Stomach (tissue), 9 donors: ENCODE results near the gene CCDC74A. TPM values are rescaled to one million over a fixed set of nuclear protein-coding genes. Genes with fewer than 3 reads are reported as not detected.
"Not testable (repeated sequence)": the region's sequence is repeated elsewhere in the genome, so short reads cannot be mapped to it uniquely, and the experiment has no call there.

Experiments
- DNase-seq, 2 donors: peaks; one replicate each; pipeline versions ENCODE4 v3.0.0 to v3.0.0-alpha.2; 2013 to 2019
- H3K27ac ChIP-seq, 5 donors: fragments of 200-600 bp in 4 of 5; sonication (generic) in 4 of 5; one replicate each; pipeline ENCODE4 v1.5.1; 2013 to 2019; ENCODE audit warnings: mild to moderate bottlenecking in 1 of 5, moderate library complexity in 1 of 5
- H3K27me3 ChIP-seq, 3 donors: fragments of 200-600 bp; sonication (generic); one replicate each; pipeline ENCODE4 v1.5.1; 2017 to 2019; ENCODE audit warnings: mixed run types in 1 of 3
- H3K36me3 ChIP-seq, 4 donors: fragments of 200-600 bp; sonication (generic); 1 replicate in 3 of 4; 2 replicates in 1 of 4; pipeline ENCODE4 v1.5.1; 2016 to 2019
- H3K4me1 ChIP-seq, 4 donors: fragments of 200-600 bp; sonication (generic); one replicate each; pipeline ENCODE4 v1.5.1; 2016 to 2019
- H3K4me3 ChIP-seq, 4 donors: fragments of 200-600 bp; sonication (generic) in 3 of 4; one replicate each; pipeline ENCODE4 v1.5.1; 2016 to 2019; ENCODE audit warnings: mild to moderate bottlenecking in 1 of 4
- H3K9me3 ChIP-seq, 4 donors: fragments of 200-600 bp; sonication (generic); one replicate each; pipeline ENCODE4 v1.5.1; 2016 to 2019
- CTCF ChIP-seq, 7 experiments: fragments of 450-650 bp in 4 of 7; fragments of 200-600 bp in 3 of 7; sonication (generic) in 3 of 7; IDR thresholded peaks; one replicate each; pipeline ENCODE4 v1.5.1; 2016 to 2019; ENCODE audit warnings: antibody characterized with exemption in 7 of 7, control low read depth in 2 of 7, mild to moderate bottlenecking in 1 of 7
- EP300 ChIP-seq: sonication (generic); formaldehyde crosslinking; IDR thresholded peaks from one replicate; pipeline ENCODE4 v1.6.1; 2017; ENCODE audit warnings: antibody characterized with exemption
- POLR2A ChIP-seq, 4 donors: fragments of 450-650 bp; IDR thresholded peaks; one replicate each; pipeline ENCODE4 v1.6.1; 2016; ENCODE audit warnings: antibody characterized with exemption in 4 of 4, control low read depth in 2 of 4, mild to moderate bottlenecking in 1 of 4, moderate library complexity in 1 of 4
- POLR2AphosphoS5 ChIP-seq, 3 donors: sonication (generic); formaldehyde crosslinking; IDR thresholded peaks; one replicate each; pipeline ENCODE4 v1.6.1; 2016; ENCODE audit warnings: antibody characterized with exemption in 3 of 3
- WGBS, 5 donors: extraction: QIAGEN DNeasy Blood & Tissue Kit in 3 of 5; methylation state at CpG; one replicate each; pipeline versions ENCODE4 v1.1.5 to v1.1.7; 2013 to 2018; 5-methylcytosine and 5-hydroxymethylcytosine counted together
- intact Hi-C: fragments of 100-400 bp; cut with DNase I; formaldehyde crosslinking; loops from one replicate; pipeline ENCODE4 v1.15.1; 2023; ENCODE audit warnings: low total_unique reads
- polyA plus RNA-seq, 3 donors: library from polyadenylated mRNA; stranded (reverse); fragments of 200-250 nt; gene quantifications; one replicate each; pipeline ENCODE4 v1.2.3, GENCODE V29; 2013
- total RNA-seq, 5 donors: library from RNA; depleted of rRNA; stranded (reverse); fragments of >200 nt; gene quantifications; one replicate each; pipeline versions ENCODE4 v1.1.0 to v1.2.3, GENCODE V29; 2014 to 2016
- donor health status: healthy with polysubstance abuse.
- donor health status: Bipolar disorder and iron deficiency.
- donor health status: healthy.

CCDC74A gene
- total and polyA plus RNA-seq, 8 donors = 0.45 to 7.3 (median 3.7) TPM; not detected in 1

- WGBS, 5 donors = 81 to 82% (median 81%) methylated on average over 13 to 14 of the region's 14 CpGs
- Histone ChIP-seq H3K27ac (no peak overlapping the region), H3K9me3 (no peaks in the 10 kb centered on the region), H3K4me1 (peaks cover 7 to 28% (median 19%) of the 10 kb centered on the region in 4 donors), H3K27me3 (no peaks in the 10 kb centered on the region), H3K36me3 (peaks cover 0 to 16% (median 9%) of the 10 kb centered on the region in 4 donors), H3K4me3 (no peak overlapping the region)
- no peak for TF ChIP-seq POLR2A (IDR thresholded peaks at IDR 0.05)
- no peak for TF ChIP-seq EP300
- no peak for TF ChIP-seq POLR2AphosphoS5 (IDR thresholded peaks at IDR 0.05)
- no peak for TF ChIP-seq CTCF (IDR thresholded peaks at IDR 0.05)
- DNase-seq = no peak
- intact Hi-C loops = loop anchor here (10.0 kb wide), 1 partner anchor 1304 kb away; the partner anchor contains the start of genes MZT2B and SMPD4
Observed at GRCh38 chr2:131488306-131489205, 39.1 kb upstream of the CCDC74A start.

GRCh38 chr2:131490616-131491468, 36.8 kb upstream of the CCDC74A start:
- H3K27ac ChIP-seq = peak overlapping the region in 1 of 5 donors; percentile 94
- H3K36me3 ChIP-seq, H3K27me3 ChIP-seq, H3K9me3 ChIP-seq, intact Hi-C loops: not testable (repeated sequence)
- peak overlapping the region; percentile 74 to 94 (median 86) for H3K4me3 ChIP-seq
- 52 to 66% (median 65%) methylated on average over 12 to 20 of the region's 20 CpGs for WGBS, 5 donors
- peak in 1 of 2 donors; percentile 56 for DNase-seq
- peaks cover 15 to 50% (median 37%) of the 10 kb centered on the region in 4 donors for H3K4me1 ChIP-seq

GRCh38 chr2:131491469-131491836, 36.2 kb upstream of the CCDC74A start:
- H3K9me3 ChIP-seq, intact Hi-C loops, H3K27me3 ChIP-seq, H3K36me3 ChIP-seq: not testable (repeated sequence)
- H3K27ac ChIP-seq = peak overlapping the region in 1 of 5 donors; percentile 94
- H3K4me1 ChIP-seq = peaks cover 15 to 55% (median 37%) of the 10 kb centered on the region in 4 donors
- 8 to 26% (median 16%) methylated on average over 7 to 22 of the region's 22 CpGs for whole genome bisulfite sequencing, 5 donors
- H3K4me3 ChIP-seq = peak overlapping the region; percentile 74 to 94 (median 86)
- peak in 1 of 2 donors; percentile 28 for DNase-seq

GRCh38 chr2:131492015-131492417, 35.7 kb upstream of the CCDC74A start, which contains the start of gene MZT2A:
Gene MZT2A (minus strand): TSS chr2:131492397. CDS start chr2:131492376, 21 bp downstream.
- H3K9me3 ChIP-seq, DNase-seq, H3K27me3 ChIP-seq, H3K36me3 ChIP-seq, intact Hi-C loops: not testable (repeated sequence)
- Histone ChIP-seq H3K4me1 (peaks cover 15 to 55% (median 37%) of the 10 kb centered on the region in 4 donors), H3K27ac (peak within 1 kb of the TSS; percentile 89 to 95 (median 93)), H3K4me3 (peak within 1 kb of the TSS; percentile 74 to 94 (median 86))
- 0 to 2% (median 1%) methylated on average over 1 to 52 of the region's 53 CpGs for WGBS, 5 donors

- peak overlapping the region; percentile 74 to 94 (median 86) for H3K4me3 ChIP-seq
- DNase-seq = peak; percentile 93 to 98
- intact Hi-C loops = no loop called here
Observed at GRCh38 chr2:131492418-131493198, 35.1 kb upstream of the CCDC74A start.

More at GRCh38 chr2:131492418-131493198, 35.1 kb upstream of the CCDC74A start:
- TF ChIP-seq POLR2AphosphoS5 (IDR thresholded peaks at IDR 0.05) = peak; percentile 14 to 72 (median 62)
- TF ChIP-seq EP300 = no peak
- TF ChIP-seq CTCF (IDR thresholded peaks at IDR 0.05) = peak in 5 of 7 experiments; percentile 65 to 94 (median 77)
- TF ChIP-seq POLR2A (IDR thresholded peaks at IDR 0.05) = no peak
- Histone ChIP-seq H3K27me3 (no peaks in the 10 kb centered on the region), H3K4me1 (peaks cover 15 to 55% (median 37%) of the 10 kb centered on the region in 4 donors), H3K36me3 (peaks cover 0 to 5% (median 0%) of the 10 kb centered on the region in 4 donors), H3K9me3 (no peaks in the 10 kb centered on the region), H3K27ac (peak overlapping the region; percentile 89 to 95 (median 93))
- 0 to 1% (median 0%) methylated on average over 4 to 79 of the region's 79 CpGs for WGBS, 5 donors
